ENCODE results near the gene SRI. TPM values are rescaled to one million over a fixed set of nuclear protein-coding genes. Genes with fewer than 3 reads are reported as not detected.

The SRI gene
- total and polyA plus RNA-seq, 4 donors, result 20.4 to 70.0 (median 39.6) TPM

- H3K27me3 ChIP-seq (ENCODE audit: control insufficient read depth in 4 of 4, insufficient read depth in 4 of 4, low read length in 3 of 4), result no peaks in the 10 kb centered on the region
- no peak for DNase-seq (ENCODE audit: low spot score)
- peaks cover 2 to 15% (median 13%) of the 10 kb centered on the region in 4 donors for H3K4me1 ChIP-seq (ENCODE audit: control insufficient read depth in 4 of 4, insufficient read depth in 4 of 4, low read length in 3 of 4)
- H3K9me3 ChIP-seq (ENCODE audit: control insufficient read depth in 4 of 4, low read length in 3 of 4), result no peaks in the 10 kb centered on the region
- no peak overlapping the region for H3K9ac ChIP-seq (ENCODE audit: low read depth in 1 of 2, low read length in 2 of 2)
- no peaks in the 10 kb centered on the region for H3K36me3 ChIP-seq (ENCODE audit: control insufficient read depth in 4 of 4, insufficient read depth in 3 of 4, low read depth in 1 of 4, low read length in 3 of 4)
- no peak overlapping the region for H3K27ac ChIP-seq (ENCODE audit: low read depth in 1 of 2, low read length in 2 of 2)
- 44% methylated on average over 4 of the region's 4 CpGs for WGBS
- TF ChIP-seq FOXA2 (IDR thresholded peaks at IDR 0.05), result peak; percentile 76
- peak in 1 of 2 donors; percentile 27 for TF ChIP-seq HNF4A (conservative IDR thresholded peaks at IDR 0.05)
- no peak for TF ChIP-seq YY1 (IDR thresholded peaks at IDR 0.05)
- TF ChIP-seq TAF1 (conservative IDR thresholded peaks at IDR 0.05), result no peak
- TF ChIP-seq RXRA (IDR thresholded peaks at IDR 0.05), result peak in 1 of 2 donors; percentile 32
- TF ChIP-seq FOXA1 (IDR thresholded peaks at IDR 0.05), result peak; percentile 53
- no peak overlapping the region for H3K4me3 ChIP-seq (ENCODE audit: low read depth in 1 of 3, low read length in 3 of 3)
Measured at GRCh38 chr7:88226201-88226600, 6.4 kb upstream of the SRI start.

GRCh38 chr7:88224601-88225275, 4.9 kb upstream of the SRI start:
- Histone ChIP-seq H3K36me3 (ENCODE audit: control insufficient read depth in 4 of 4, insufficient read depth in 3 of 4, low read depth in 1 of 4, low read length in 3 of 4) (no peaks in the 10 kb centered on the region), H3K4me1 (ENCODE audit: control insufficient read depth in 4 of 4, insufficient read depth in 4 of 4, low read length in 3 of 4) (peaks cover 2 to 22% (median 14%) of the 10 kb centered on the region in 4 donors), H3K27ac (ENCODE audit: low read depth in 1 of 2, low read length in 2 of 2) (no peak overlapping the region), H3K9me3 (ENCODE audit: control insufficient read depth in 4 of 4, low read length in 3 of 4) (no peaks in the 10 kb centered on the region), H3K4me3 (ENCODE audit: low read depth in 1 of 3, low read length in 3 of 3) (no peak overlapping the region), H3K9ac (ENCODE audit: low read depth in 1 of 2, low read length in 2 of 2) (no peak overlapping the region), H3K27me3 (ENCODE audit: control insufficient read depth in 4 of 4, insufficient read depth in 4 of 4, low read length in 3 of 4) (no peaks in the 10 kb centered on the region)
- no peak for DNase-seq (ENCODE audit: low spot score)
- TF ChIP-seq ATF3 (IDR thresholded peaks at IDR 0.05), result no peak
- TF ChIP-seq GABPA (IDR thresholded peaks at IDR 0.05 in 1 of 2, conservative IDR thresholded peaks at IDR 0.05 in 1 of 2), result no peak
- no peak for TF ChIP-seq HNF4A (conservative IDR thresholded peaks at IDR 0.05)
- TF ChIP-seq SP1 (IDR thresholded peaks at IDR 0.05), result no peak
- no peak for TF ChIP-seq YY1 (IDR thresholded peaks at IDR 0.05)
- no peak for TF ChIP-seq HNF4G (IDR thresholded peaks at IDR 0.05)
- TF ChIP-seq TAF1 (conservative IDR thresholded peaks at IDR 0.05), result no peak
- 56% methylated on average over 2 of the region's 2 CpGs for WGBS

- WGBS, result 98% methylated on average over 2 of the region's 2 CpGs
- TF ChIP-seq SP1 (IDR thresholded peaks at IDR 0.05), result no peak
- TF ChIP-seq GABPA (IDR thresholded peaks at IDR 0.05 in 1 of 2, conservative IDR thresholded peaks at IDR 0.05 in 1 of 2), result no peak
- TF ChIP-seq CTCF (IDR thresholded peaks at IDR 0.05; ENCODE audit: low read depth, low read length, missing input control), result no peak
- TF ChIP-seq EGR1 (IDR thresholded peaks at IDR 0.05; ENCODE audit: low read depth in 2 of 2), result no peak
- no peak for TF ChIP-seq ZBTB33 (IDR thresholded peaks at IDR 0.05)
Measured at GRCh38 chr7:88223265-88223664, 3.4 kb upstream of the SRI start.

More at GRCh38 chr7:88223265-88223664, 3.4 kb upstream of the SRI start:
- H3K9me3 ChIP-seq (ENCODE audit: control insufficient read depth in 4 of 4, low read length in 3 of 4), result no peaks in the 10 kb centered on the region
- H3K9ac ChIP-seq (ENCODE audit: low read depth in 1 of 2, low read length in 2 of 2), result no peak overlapping the region
- DNase-seq (ENCODE audit: low spot score), result no peak
- peaks cover 6 to 31% (median 21%) of the 10 kb centered on the region in 4 donors for H3K4me1 ChIP-seq (ENCODE audit: control insufficient read depth in 4 of 4, insufficient read depth in 4 of 4, low read length in 3 of 4)
- H3K36me3 ChIP-seq (ENCODE audit: control insufficient read depth in 4 of 4, insufficient read depth in 3 of 4, low read depth in 1 of 4, low read length in 3 of 4), result no peaks in the 10 kb centered on the region
- no peak overlapping the region for H3K4me3 ChIP-seq (ENCODE audit: low read depth in 1 of 3, low read length in 3 of 3)
- no peaks in the 10 kb centered on the region for H3K27me3 ChIP-seq (ENCODE audit: control insufficient read depth in 4 of 4, insufficient read depth in 4 of 4, low read length in 3 of 4)
- H3K27ac ChIP-seq (ENCODE audit: low read depth in 1 of 2, low read length in 2 of 2), result no peak overlapping the region
